PFSK-1 (cell line): ENCODE measurements around the gene UST.

Source experiments
- FOXP2 ChIP-seq: optimal IDR thresholded peaks from 2 replicates; pipeline ENCODE3; 2011; ENCODE audit warnings: borderline replicate concordance, control low read depth, inconsistent platforms; ENCODE audit not compliant: insufficient read depth; ENCODE audit errors: extremely low read length, extremely low read depth
- POLR2AphosphoS5 ChIP-seq: IDR thresholded peaks from 2 replicates; pipeline ENCODE4 v1.6.1; 2012; ENCODE audit warnings: low read depth, mild to moderate bottlenecking, control low read depth, low read length, moderate library complexity
- REST ChIP-seq, 2 experiments: IDR thresholded peaks; 2 replicates each; pipeline versions ENCODE4 v1.6.1 to v1.8.0; 2011 to 2012; ENCODE audit warnings: low read depth in 2 of 2, low read length in 2 of 2, control low read depth in 1 of 2, inconsistent platforms in 1 of 2, mild to moderate bottlenecking in 1 of 2, moderate library complexity in 1 of 2; ENCODE audit not compliant: insufficient read depth in 1 of 2
- SIN3A ChIP-seq: IDR thresholded peaks from 2 replicates; pipeline ENCODE4 v1.6.1; 2012; ENCODE audit warnings: mild to moderate bottlenecking, low read length, moderate library complexity, borderline replicate concordance; ENCODE audit not compliant: insufficient read depth
- TAF1 ChIP-seq: IDR thresholded peaks from 2 replicates; pipeline ENCODE4 v1.6.1; 2012; ENCODE audit warnings: low read length, control low read depth, borderline replicate concordance; ENCODE audit not compliant: insufficient read depth

Gene UST

DNA sequence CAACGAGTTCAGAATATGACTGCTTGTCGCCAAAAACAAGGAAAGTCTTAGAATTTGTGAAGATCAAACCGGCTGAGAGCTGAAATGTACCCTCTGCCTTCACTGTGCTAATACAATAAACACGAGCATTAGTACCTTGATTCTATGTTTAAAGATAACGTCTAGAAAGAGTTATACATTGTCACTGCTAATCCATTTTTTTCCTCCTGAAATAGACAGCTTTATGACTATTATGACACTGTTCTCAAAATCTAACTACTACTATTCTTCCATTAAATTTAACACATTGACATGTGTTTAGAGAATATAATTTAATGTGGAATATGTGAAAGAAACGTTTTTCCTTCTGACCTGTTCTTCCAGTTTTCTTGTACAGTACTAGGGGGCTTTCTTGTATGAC is 204.8 kb downstream of the UST start:
- TF ChIP-seq FOXP2 (no peak), SIN3A (no peak), POLR2AphosphoS5 (no peak), REST (IDR thresholded peaks at IDR 0.05; ENCODE audit: insufficient read depth in 1 of 2, low read depth in 2 of 2, low read length in 2 of 2) (no peak), TAF1 (no peak)

GRCh38 chr6:148952147-148953035 is 205.6 kb downstream of the UST start:
- TF ChIP-seq TAF1 (no peak), POLR2AphosphoS5 (no peak), FOXP2 (no peak), REST (IDR thresholded peaks at IDR 0.05; ENCODE audit: insufficient read depth in 1 of 2, low read depth in 2 of 2, low read length in 2 of 2) (no peak), SIN3A (no peak)

GRCh38 chr6:148954461-148954860 is 207.6 kb downstream of the UST start:
- no peak for TF ChIP-seq REST (IDR thresholded peaks at IDR 0.05; ENCODE audit: insufficient read depth in 1 of 2, low read depth in 2 of 2, low read length in 2 of 2)
- no peak for TF ChIP-seq TAF1
- no peak for TF ChIP-seq POLR2AphosphoS5
- TF ChIP-seq FOXP2 = no peak
- TF ChIP-seq SIN3A = no peak

GRCh38 chr6:148954934-148955333 is 208.1 kb downstream of the UST start:
- no peak for TF ChIP-seq SIN3A
- TF ChIP-seq POLR2AphosphoS5 = no peak
- no peak for TF ChIP-seq FOXP2
- no peak for TF ChIP-seq REST (IDR thresholded peaks at IDR 0.05; ENCODE audit: insufficient read depth in 1 of 2, low read depth in 2 of 2, low read length in 2 of 2)
- no peak for TF ChIP-seq TAF1
